Thyroid gland (tissue), 4 donors: ENCODE data around the gene MKI67. TPM values are rescaled to one million over a fixed set of nuclear protein-coding genes. Genes with fewer than 3 reads are reported as not detected.
"Not testable (repeated sequence)": the region's sequence is repeated elsewhere in the genome, so short reads cannot be mapped to it uniquely, and the experiment has no call there.

ENCODE experiments used
- DNase-seq, 2 donors: peaks; one replicate each; pipeline ENCODE4 v3.0.0-alpha.2; 2019
- H3K27ac ChIP-seq, 3 donors: fragments of 200-600 bp; sonication (generic); 1 replicate in 2 of 3; 2 replicates in 1 of 3; pipeline ENCODE4 v1.5.1; 2016 to 2019; ENCODE audit warnings: mild to moderate bottlenecking in 1 of 3, moderate library complexity in 1 of 3
- H3K27me3 ChIP-seq: fragments of 200-600 bp; sonication (generic); one replicate; pipeline ENCODE4 v1.5.1; 2019
- H3K36me3 ChIP-seq, 2 donors: fragments of 200-600 bp; sonication (generic); one replicate each; pipeline ENCODE4 v1.5.1; 2016 to 2019
- H3K4me1 ChIP-seq, 2 donors: fragments of 200-600 bp; sonication (generic); one replicate each; pipeline ENCODE4 v1.5.1; 2017 to 2019
- H3K4me3 ChIP-seq, 3 donors: fragments of 200-600 bp; sonication (generic); replicated peaks in 1 of 3; 1 replicate in 2 of 3; 2 replicates in 1 of 3; pipeline ENCODE4 v1.5.1; 2016; ENCODE audit warnings: mild to moderate bottlenecking in 1 of 3
- H3K9me3 ChIP-seq: fragments of 200-600 bp; sonication (generic); one replicate; pipeline ENCODE4 v1.5.1; 2017
- POLR2A ChIP-seq, 2 donors: fragments of 450-650 bp; IDR thresholded peaks; one replicate each; pipeline ENCODE4 v1.6.1; 2017; ENCODE audit warnings: antibody characterized with exemption in 2 of 2, mild to moderate bottlenecking in 2 of 2, moderate library complexity in 1 of 2
- WGBS, 2 donors: methylation state at CpG; one replicate each; pipeline ENCODE4 v1.1.5; 2017; 5-methylcytosine and 5-hydroxymethylcytosine counted together
- intact Hi-C: fragments of 100-400 bp; cut with DNase I; formaldehyde crosslinking; loops from one replicate; pipeline ENCODE4 v1.15.1; 2023
- total RNA-seq, 4 donors: library from RNA; depleted of rRNA; stranded (reverse); fragments of >200 nt; gene quantifications; one replicate each; pipeline ENCODE4 v1.2.3, GENCODE V29; 2016
- TF ChIP-seq, protein P1 (sequence below), 6 experiments: fragments of 200-600 bp in 3 of 6; fragments of 450-650 bp in 3 of 6; sonication (generic) in 3 of 6; IDR thresholded peaks; one replicate each; pipeline ENCODE4 v1.5.1; 2016 to 2019; ENCODE audit warnings: antibody characterized with exemption in 6 of 6, mild to moderate bottlenecking in 2 of 6, inconsistent platforms in 1 of 6, moderate library complexity in 1 of 6

MKI67 gene
- total RNA-seq, 4 donors from 2014 or later = 0.24 to 1.9 (median 0.76) TPM

- 70 to 72% methylated on average over 8 of the region's 8 CpGs for WGBS, 2 donors
- intact Hi-C loops = no loop called here
- Histone ChIP-seq H3K27ac (no peak overlapping the region), H3K9me3 (no peaks in the 10 kb centered on the region), H3K36me3 (no peaks in the 10 kb centered on the region), H3K4me3 (no peak overlapping the region), H3K4me1 (no peaks in the 10 kb centered on the region), H3K27me3 (no peaks in the 10 kb centered on the region)
- no peak for DNase-seq
- TF ChIP-seq POLR2A (IDR thresholded peaks at IDR 0.05) = no peak
Observed at GRCh38 chr10:128169811-128170379, 43.7 kb upstream of the MKI67 start.

DNA sequence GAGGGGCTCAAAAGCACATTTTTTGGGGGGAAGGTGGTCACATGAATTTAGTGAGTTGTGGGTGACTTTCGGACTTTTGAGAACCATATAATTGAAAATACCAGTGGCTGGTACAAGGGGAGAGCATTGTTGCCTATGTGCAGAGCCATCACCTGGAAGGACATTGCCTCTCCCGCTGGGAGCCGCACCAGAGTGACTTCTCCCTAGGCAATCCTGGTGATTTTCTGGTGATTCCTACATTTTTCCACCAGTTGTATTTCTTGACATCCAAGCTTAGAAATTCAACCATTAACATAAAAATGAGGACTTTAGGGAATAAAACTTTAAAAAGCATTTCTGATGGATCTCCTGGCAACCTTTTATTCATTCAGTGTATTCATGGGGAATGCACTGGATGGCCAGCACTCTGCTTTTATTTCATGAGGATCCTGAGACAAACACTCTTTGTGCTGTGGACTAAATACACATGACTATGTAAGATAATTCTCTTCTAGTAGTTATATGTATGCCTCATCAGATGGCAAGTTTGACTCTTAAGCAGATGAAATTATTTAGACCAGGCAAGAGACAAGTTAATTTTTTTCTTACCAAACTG lies 41.8 kb upstream of the MKI67 start:
- 94% methylated on average over 3 of the region's 3 CpGs for WGBS, 2 donors
- no peaks in the 10 kb centered on the region for H3K9me3 ChIP-seq
- TF ChIP-seq, protein P1, sequence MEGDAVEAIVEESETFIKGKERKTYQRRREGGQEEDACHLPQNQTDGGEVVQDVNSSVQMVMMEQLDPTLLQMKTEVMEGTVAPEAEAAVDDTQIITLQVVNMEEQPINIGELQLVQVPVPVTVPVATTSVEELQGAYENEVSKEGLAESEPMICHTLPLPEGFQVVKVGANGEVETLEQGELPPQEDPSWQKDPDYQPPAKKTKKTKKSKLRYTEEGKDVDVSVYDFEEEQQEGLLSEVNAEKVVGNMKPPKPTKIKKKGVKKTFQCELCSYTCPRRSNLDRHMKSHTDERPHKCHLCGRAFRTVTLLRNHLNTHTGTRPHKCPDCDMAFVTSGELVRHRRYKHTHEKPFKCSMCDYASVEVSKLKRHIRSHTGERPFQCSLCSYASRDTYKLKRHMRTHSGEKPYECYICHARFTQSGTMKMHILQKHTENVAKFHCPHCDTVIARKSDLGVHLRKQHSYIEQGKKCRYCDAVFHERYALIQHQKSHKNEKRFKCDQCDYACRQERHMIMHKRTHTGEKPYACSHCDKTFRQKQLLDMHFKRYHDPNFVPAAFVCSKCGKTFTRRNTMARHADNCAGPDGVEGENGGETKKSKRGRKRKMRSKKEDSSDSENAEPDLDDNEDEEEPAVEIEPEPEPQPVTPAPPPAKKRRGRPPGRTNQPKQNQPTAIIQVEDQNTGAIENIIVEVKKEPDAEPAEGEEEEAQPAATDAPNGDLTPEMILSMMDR (IDR thresholded peaks at IDR 0.05) = no peak
- TF ChIP-seq POLR2A (IDR thresholded peaks at IDR 0.05) = no peak

GRCh38 chr10:128167123-128167522 lies 40.9 kb upstream of the MKI67 start:
- H3K27me3 ChIP-seq, H3K36me3 ChIP-seq, DNase-seq, H3K27ac ChIP-seq, intact Hi-C loops, H3K4me1 ChIP-seq, H3K9me3 ChIP-seq, H3K4me3 ChIP-seq: not testable (repeated sequence)
- WGBS, 2 donors = 88 to 91% methylated on average over 6 of the region's 6 CpGs

More for the DNA sequence above, 41.8 kb upstream of the MKI67 start:
- Histone ChIP-seq H3K4me1 (no peaks in the 10 kb centered on the region), H3K27me3 (no peaks in the 10 kb centered on the region), H3K36me3 (no peaks in the 10 kb centered on the region), H3K27ac (no peak overlapping the region), H3K4me3 (no peak overlapping the region)
- intact Hi-C loops = no loop called here
- DNase-seq = no peak

DNA sequence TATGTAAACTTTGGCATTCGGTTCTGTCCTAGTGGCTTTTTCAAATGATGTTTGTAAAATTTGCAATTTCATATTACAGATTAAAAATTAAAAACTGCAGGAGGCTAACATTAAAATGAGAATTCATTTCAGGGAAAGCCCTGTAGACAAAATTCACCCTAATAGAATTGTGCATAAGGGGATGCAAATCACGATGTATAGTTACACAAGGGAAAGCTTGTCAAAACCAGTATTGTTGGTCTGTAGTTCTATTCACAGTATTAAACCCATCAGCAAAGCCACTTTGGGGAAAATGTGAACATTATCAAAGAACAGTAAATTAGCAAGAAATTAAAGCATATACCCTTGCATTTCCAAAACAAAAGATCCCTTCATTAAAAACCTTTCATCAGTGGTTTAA lies 39.9 kb upstream of the MKI67 start:
- H3K36me3 ChIP-seq = no peaks in the 10 kb centered on the region
- intact Hi-C loops = no loop called here
- WGBS, 2 donors = 80 to 81% methylated on average over 2 of the region's 2 CpGs
- no peaks in the 10 kb centered on the region for H3K4me1 ChIP-seq
- no peaks in the 10 kb centered on the region for H3K27me3 ChIP-seq
- TF ChIP-seq POLR2A (IDR thresholded peaks at IDR 0.05) = no peak
- no peaks in the 10 kb centered on the region for H3K9me3 ChIP-seq
- DNase-seq = no peak
- H3K27ac ChIP-seq = no peak overlapping the region
- no peak overlapping the region for H3K4me3 ChIP-seq

DNA sequence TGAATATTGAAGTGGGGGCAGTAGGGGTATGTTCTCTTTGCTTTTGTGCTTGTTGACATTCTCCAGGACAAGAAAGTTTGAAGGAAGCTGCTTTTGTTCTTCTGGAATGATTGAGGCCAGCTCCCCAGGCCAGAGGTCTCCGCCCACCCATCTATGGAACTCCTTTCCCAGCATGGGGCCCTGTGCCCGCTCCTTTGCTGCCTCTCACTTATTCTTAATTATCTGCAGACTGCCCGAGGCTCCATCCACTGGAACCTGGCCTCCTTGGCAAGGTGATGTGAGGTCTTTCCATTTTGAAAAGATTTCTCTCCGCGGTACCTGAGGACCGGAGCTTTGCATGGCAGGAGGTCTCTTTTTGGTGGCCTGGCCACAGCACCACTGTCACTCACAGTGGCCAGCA lies 39.3 kb upstream of the MKI67 start:
- no peaks in the 10 kb centered on the region for H3K9me3 ChIP-seq
- TF ChIP-seq POLR2A (IDR thresholded peaks at IDR 0.05) = no peak
- TF ChIP-seq, protein P1 (IDR thresholded peaks at IDR 0.05) = no peak
- H3K4me3 ChIP-seq = no peak overlapping the region
- intact Hi-C loops = no loop called here
- H3K4me1 ChIP-seq = no peaks in the 10 kb centered on the region
- no peak overlapping the region for H3K27ac ChIP-seq
- 85 to 88% methylated on average over 6 of the region's 6 CpGs for WGBS, 2 donors
- no peaks in the 10 kb centered on the region for H3K27me3 ChIP-seq
- H3K36me3 ChIP-seq = no peaks in the 10 kb centered on the region
- no peak for DNase-seq

DNA sequence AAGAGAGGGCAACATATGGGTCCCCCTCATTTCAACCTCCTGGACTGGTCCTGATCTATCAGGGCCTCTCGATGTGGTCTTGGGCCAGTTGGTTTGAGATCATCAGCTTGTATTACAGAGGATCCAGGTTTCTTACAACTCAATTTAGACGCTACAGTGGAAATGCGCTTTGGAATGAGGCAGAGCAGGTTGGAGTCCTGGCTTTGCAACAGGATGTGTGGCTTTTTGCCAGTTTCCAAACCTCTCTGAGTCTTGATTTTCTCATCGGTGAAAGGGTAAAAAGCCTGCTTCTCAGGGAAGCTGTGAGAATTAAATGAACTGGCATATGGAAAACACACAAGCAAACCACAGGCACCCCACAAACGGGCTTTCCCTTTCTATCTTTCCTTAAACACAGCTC lies 37.5 kb upstream of the MKI67 start:
- H3K27me3 ChIP-seq = no peaks in the 10 kb centered on the region
- H3K36me3 ChIP-seq = no peaks in the 10 kb centered on the region
- TF ChIP-seq, protein P1 (IDR thresholded peaks at IDR 0.05) = no peak
- TF ChIP-seq POLR2A (IDR thresholded peaks at IDR 0.05) = no peak
- WGBS, 2 donors = 77 to 91% methylated on average over 5 of the region's 5 CpGs
- H3K4me3 ChIP-seq = no peak overlapping the region
- no peaks in the 10 kb centered on the region for H3K4me1 ChIP-seq
- no peaks in the 10 kb centered on the region for H3K9me3 ChIP-seq
- intact Hi-C loops = no loop called here
- DNase-seq = no peak
- no peak overlapping the region for H3K27ac ChIP-seq
